Measurements from ENCODE around the gene CAPN11. TPM values are rescaled to one million over a fixed set of nuclear protein-coding genes. Genes with fewer than 3 reads are reported as not detected.

CAPN11 gene
- total and polyA plus RNA-seq, 2 donors (not counting 1 experiment from before 2014, with no cell fraction given), result not detected

DNA sequence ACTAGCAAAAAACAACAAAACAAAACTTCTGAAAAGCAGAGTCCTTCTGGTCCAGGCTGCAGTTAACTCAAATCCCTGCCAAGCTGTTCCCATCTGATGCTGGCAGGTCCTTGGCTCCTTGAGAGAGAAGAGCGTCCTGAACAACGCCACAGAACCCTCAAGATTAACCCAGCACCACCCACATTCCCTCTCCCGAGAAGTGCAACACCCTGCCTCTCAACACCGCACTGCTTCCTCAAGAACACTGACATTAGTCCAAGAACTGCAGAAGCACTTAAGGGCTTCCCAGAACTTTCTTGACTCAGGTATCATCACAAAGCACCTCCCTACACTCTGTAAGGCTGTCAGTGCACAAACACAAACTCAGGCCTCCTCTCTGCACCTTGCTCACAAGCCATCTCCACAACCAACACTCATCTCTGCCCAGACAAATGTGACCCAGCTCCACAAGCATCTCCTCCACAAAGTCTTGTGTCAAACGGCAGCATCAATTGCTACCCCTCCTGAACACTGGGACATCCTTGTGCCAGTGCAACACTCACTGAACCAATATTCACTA, 38.8 kb upstream of the CAPN11 start:
- Histone ChIP-seq H3K9ac (ENCODE audit: insufficient read depth, low read length) (no peak overlapping the region), H3K4me3 (replicated peaks in 1 of 4; ENCODE audit: control extremely low read depth in 1 of 4, insufficient read depth in 1 of 4, low read depth in 3 of 4, low read length in 4 of 4) (no peak overlapping the region), H4K20me1 (ENCODE audit: control insufficient read depth, extremely low read depth, insufficient read depth, low read length) (no peaks in the 10 kb centered on the region), H3K4me2 (ENCODE audit: extremely low read depth, insufficient read depth, low read length) (no peak overlapping the region), H3K79me2 (ENCODE audit: control insufficient read depth, insufficient read depth, low read length) (peaks cover 92% of the 10 kb centered on the region), H3K36me3 (ENCODE audit: control insufficient read depth, insufficient read depth, low read length) (no peaks in the 10 kb centered on the region), H3K9me3 (ENCODE audit: control insufficient read depth, insufficient read depth, low read depth, low read length) (no peaks in the 10 kb centered on the region), H3K27me3 (ENCODE audit: control insufficient read depth, insufficient read depth, low read length) (no peaks in the 10 kb centered on the region), H3K27ac (ENCODE audit: insufficient read depth, low read length) (peak overlapping the region; percentile 37), H2AFZ (ENCODE audit: low read length) (no peak overlapping the region), H3K4me1 (ENCODE audit: control insufficient read depth, extremely low read depth, insufficient read depth, low read length) (peaks cover 18% of the 10 kb centered on the region)
- DNase-seq (ENCODE audit: low read depth in 2 of 2), result peak in 1 of 2 donors; percentile 58
- no peak for TF ChIP-seq EZH2 (IDR thresholded peaks at IDR 0.05; ENCODE audit: low read length, missing control alignments)
- TF ChIP-seq, protein P1, sequence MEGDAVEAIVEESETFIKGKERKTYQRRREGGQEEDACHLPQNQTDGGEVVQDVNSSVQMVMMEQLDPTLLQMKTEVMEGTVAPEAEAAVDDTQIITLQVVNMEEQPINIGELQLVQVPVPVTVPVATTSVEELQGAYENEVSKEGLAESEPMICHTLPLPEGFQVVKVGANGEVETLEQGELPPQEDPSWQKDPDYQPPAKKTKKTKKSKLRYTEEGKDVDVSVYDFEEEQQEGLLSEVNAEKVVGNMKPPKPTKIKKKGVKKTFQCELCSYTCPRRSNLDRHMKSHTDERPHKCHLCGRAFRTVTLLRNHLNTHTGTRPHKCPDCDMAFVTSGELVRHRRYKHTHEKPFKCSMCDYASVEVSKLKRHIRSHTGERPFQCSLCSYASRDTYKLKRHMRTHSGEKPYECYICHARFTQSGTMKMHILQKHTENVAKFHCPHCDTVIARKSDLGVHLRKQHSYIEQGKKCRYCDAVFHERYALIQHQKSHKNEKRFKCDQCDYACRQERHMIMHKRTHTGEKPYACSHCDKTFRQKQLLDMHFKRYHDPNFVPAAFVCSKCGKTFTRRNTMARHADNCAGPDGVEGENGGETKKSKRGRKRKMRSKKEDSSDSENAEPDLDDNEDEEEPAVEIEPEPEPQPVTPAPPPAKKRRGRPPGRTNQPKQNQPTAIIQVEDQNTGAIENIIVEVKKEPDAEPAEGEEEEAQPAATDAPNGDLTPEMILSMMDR (conservative IDR thresholded peaks at IDR 0.05 in 1 of 2, IDR thresholded peaks at IDR 0.05 in 1 of 2; ENCODE audit: low read depth in 1 of 2, low read length in 2 of 2), result no peak

DNA sequence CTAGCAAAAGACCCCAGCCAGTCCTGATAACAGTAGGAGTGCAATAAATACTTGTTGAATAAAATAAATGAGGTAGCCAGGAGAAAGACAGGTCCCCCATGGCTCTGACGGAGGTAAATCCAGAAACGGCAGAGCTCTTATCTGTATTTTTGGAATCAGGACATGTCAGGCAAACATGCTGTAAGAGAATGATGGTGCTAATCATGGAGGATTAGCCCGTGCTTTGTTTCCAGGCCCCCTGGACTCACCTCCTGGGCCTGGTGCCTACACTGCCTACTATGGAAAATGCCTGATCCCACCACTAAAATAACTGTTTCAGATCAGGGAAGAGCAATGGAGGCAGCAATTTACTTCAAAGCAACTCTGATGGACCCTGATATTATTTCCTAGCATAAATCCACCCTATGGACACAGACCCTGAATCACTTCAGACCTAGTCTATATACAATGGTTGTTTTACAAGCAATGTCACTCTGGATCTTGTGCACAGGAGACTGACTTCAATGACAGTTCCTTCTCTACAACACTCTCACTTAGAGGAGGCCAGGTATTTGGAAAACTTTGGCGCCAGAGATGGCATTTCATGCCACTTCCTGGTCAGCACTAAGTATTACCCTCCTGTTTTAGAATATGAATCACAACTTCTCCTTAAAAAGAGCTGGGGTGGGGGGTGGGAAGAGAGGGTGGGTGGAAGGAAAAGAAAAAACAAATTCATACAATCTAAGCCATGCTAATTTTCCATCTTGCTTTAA, 37.8 kb upstream of the CAPN11 start:
- no peak overlapping the region for H2AFZ ChIP-seq (ENCODE audit: low read length)
- peaks cover 21% of the 10 kb centered on the region for H3K4me1 ChIP-seq (ENCODE audit: control insufficient read depth, extremely low read depth, insufficient read depth, low read length)
- no peak overlapping the region for H3K4me2 ChIP-seq (ENCODE audit: extremely low read depth, insufficient read depth, low read length)
- H4K20me1 ChIP-seq (ENCODE audit: control insufficient read depth, extremely low read depth, insufficient read depth, low read length), result peaks cover 1% of the 10 kb centered on the region
- H3K79me2 ChIP-seq (ENCODE audit: control insufficient read depth, insufficient read depth, low read length), result peaks cover 95% of the 10 kb centered on the region
- no peak for TF ChIP-seq EZH2 (IDR thresholded peaks at IDR 0.05; ENCODE audit: low read length, missing control alignments)
- TF ChIP-seq, protein P1 (conservative IDR thresholded peaks at IDR 0.05 in 1 of 2, IDR thresholded peaks at IDR 0.05 in 1 of 2; ENCODE audit: low read depth in 1 of 2, low read length in 2 of 2), result no peak
- no peaks in the 10 kb centered on the region for H3K36me3 ChIP-seq (ENCODE audit: control insufficient read depth, insufficient read depth, low read length)
- no peaks in the 10 kb centered on the region for H3K9me3 ChIP-seq (ENCODE audit: control insufficient read depth, insufficient read depth, low read depth, low read length)
- no peak overlapping the region for H3K9ac ChIP-seq (ENCODE audit: insufficient read depth, low read length)
- no peak for DNase-seq (ENCODE audit: low read depth in 2 of 2)
- no peak overlapping the region for H3K4me3 ChIP-seq (replicated peaks in 1 of 4; ENCODE audit: control extremely low read depth in 1 of 4, insufficient read depth in 1 of 4, low read depth in 3 of 4, low read length in 4 of 4)
- no peak overlapping the region for H3K27ac ChIP-seq (ENCODE audit: insufficient read depth, low read length)
- H3K27me3 ChIP-seq (ENCODE audit: control insufficient read depth, insufficient read depth, low read length), result no peaks in the 10 kb centered on the region

DNA sequence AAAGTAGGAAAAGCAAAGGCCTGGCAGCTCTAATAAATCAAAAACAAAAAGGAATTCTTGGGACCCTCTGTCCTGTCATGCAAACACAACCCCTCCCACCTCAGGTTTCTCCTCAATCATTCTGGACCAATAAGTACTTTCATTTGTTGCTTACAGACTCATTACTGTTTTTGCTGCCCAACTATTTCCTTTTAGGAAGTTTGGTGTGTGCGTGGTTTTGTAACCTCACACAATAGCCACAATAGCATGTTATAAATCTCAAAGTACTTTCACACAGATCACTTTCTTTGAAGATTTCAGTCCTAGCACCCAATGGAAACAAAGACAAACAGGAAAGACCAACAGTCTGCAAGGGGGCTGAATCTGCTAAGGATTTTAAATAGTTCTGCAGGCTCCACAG, 35.8 kb upstream of the CAPN11 start:
- Histone ChIP-seq H2AFZ (ENCODE audit: low read length) (no peak overlapping the region), H3K4me1 (ENCODE audit: control insufficient read depth, extremely low read depth, insufficient read depth, low read length) (peaks cover 11% of the 10 kb centered on the region), H3K9me3 (ENCODE audit: control insufficient read depth, insufficient read depth, low read depth, low read length) (no peaks in the 10 kb centered on the region), H3K4me3 (replicated peaks in 1 of 4; ENCODE audit: control extremely low read depth in 1 of 4, insufficient read depth in 1 of 4, low read depth in 3 of 4, low read length in 4 of 4) (no peak overlapping the region), H3K9ac (ENCODE audit: insufficient read depth, low read length) (no peak overlapping the region), H3K79me2 (ENCODE audit: control insufficient read depth, insufficient read depth, low read length) (peaks cover 90% of the 10 kb centered on the region), H3K27ac (ENCODE audit: insufficient read depth, low read length) (no peak overlapping the region), H3K27me3 (ENCODE audit: control insufficient read depth, insufficient read depth, low read length) (no peaks in the 10 kb centered on the region), H3K36me3 (ENCODE audit: control insufficient read depth, insufficient read depth, low read length) (no peaks in the 10 kb centered on the region), H3K4me2 (ENCODE audit: extremely low read depth, insufficient read depth, low read length) (no peak overlapping the region), H4K20me1 (ENCODE audit: control insufficient read depth, extremely low read depth, insufficient read depth, low read length) (peaks cover 2% of the 10 kb centered on the region)
- TF ChIP-seq, protein P1 (conservative IDR thresholded peaks at IDR 0.05 in 1 of 2, IDR thresholded peaks at IDR 0.05 in 1 of 2; ENCODE audit: low read depth in 1 of 2, low read length in 2 of 2), result no peak
- no peak for TF ChIP-seq EZH2 (IDR thresholded peaks at IDR 0.05; ENCODE audit: low read length, missing control alignments)
- peak; percentile 33 to 66 for DNase-seq (ENCODE audit: low read depth in 2 of 2)

All from fibroblast of lung (primary cell).